Islet precursor cell (in vitro differentiated cells): ENCODE measurements around the gene PPME1.

Experiments
- DNase-seq: peaks from one replicate; pipeline ENCODE4 v3.0.0-alpha.2; 2018

Gene PPME1

GRCh38 chr11:74283580-74284180 is 112.6 kb downstream of the PPME1 start:
- DNase-seq = no peak

- no peak for DNase-seq
Observed at GRCh38 chr11:74284466-74284865, 113.4 kb downstream of the PPME1 start.

GRCh38 chr11:74288161-74288560 is 117.1 kb downstream of the PPME1 start:
- DNase-seq = no peak

GRCh38 chr11:74288911-74289310 is 117.8 kb downstream of the PPME1 start:
- no peak for DNase-seq

GRCh38 chr11:74297484-74297883 is 126.4 kb downstream of the PPME1 start:
- DNase-seq = no peak

- DNase-seq = no peak
Observed at GRCh38 chr11:74299015-74299414, 127.9 kb downstream of the PPME1 start.
